ENCODE measurements around the gene GFY. TPM values are rescaled to one million over a fixed set of nuclear protein-coding genes. Genes with fewer than 3 reads are reported as not detected.
"Not testable (repeated sequence)": the region's sequence is repeated elsewhere in the genome, so short reads cannot be mapped to it uniquely, and the experiment has no call there.

GFY gene
- total RNA-seq, 1 donor from 2014 or later, result not detected

GRCh38 chr19:49438261-49438660, 13.1 kb downstream of the GFY start:
- intact Hi-C loops (cut with DNase I), result no loop called here
- ATAC-seq (ENCODE audit: poor library complexity), result no peak
- no peak for DNase-seq

GRCh38 chr19:49439836-49440235, 14.6 kb downstream of the GFY start:
- intact Hi-C loops (cut with DNase I), result loop anchor here (5.0 kb wide), 1 partner anchor 213 kb away; no protein-coding TSS in a partner anchor
- ATAC-seq (ENCODE audit: poor library complexity) (no peak), DNase-seq (no peak)

GRCh38 chr19:49440439-49441209, 15.4 kb downstream of the GFY start:
- intact Hi-C loops (cut with DNase I), result loop anchor here (5.0 kb wide), 1 partner anchor 213 kb away; no protein-coding TSS in a partner anchor
- DNase-seq, result no peak
- ATAC-seq (ENCODE audit: poor library complexity), result no peak

GRCh38 chr19:49441210-49441959, 16.2 kb downstream of the GFY start, which contains the start of gene SLC17A7:
TSS of gene SLC17A7 (minus strand) at chr19:49441527. CDS start at chr19:49441379, 148 bp downstream.
- intact Hi-C loops (cut with DNase I), result loop anchor here (5.0 kb wide), 1 partner anchor 214 kb away; no protein-coding TSS in a partner anchor
- ATAC-seq (ENCODE audit: poor library complexity), result peak; percentile 8
- DNase-seq, result peak; percentile 73

GRCh38 chr19:49441960-49442350, 16.8 kb downstream of the GFY start:
- DNase-seq, result no peak
- intact Hi-C loops (cut with DNase I), result loop anchor here (2.0 to 5.0 kb wide), 2 partner anchors 49 to 215 kb away; no protein-coding TSS in a partner anchor

GRCh38 chr19:49442354-49442753, 17.2 kb downstream of the GFY start:
- intact Hi-C loops (cut with DNase I), result loop anchor here (2.0 to 5.0 kb wide), 2 partner anchors 50 to 215 kb away; no protein-coding TSS in a partner anchor
- DNase-seq (peak; percentile 67), ATAC-seq (ENCODE audit: poor library complexity) (peak; percentile 3)

More at GRCh38 chr19:49441960-49442350, 16.8 kb downstream of the GFY start:
- no peak for ATAC-seq (ENCODE audit: poor library complexity)

GRCh38 chr19:49442771-49443365, 17.7 kb downstream of the GFY start:
- intact Hi-C loops (cut with DNase I), result loop anchor here (2.0 to 5.0 kb wide), 2 partner anchors 50 to 216 kb away; no protein-coding TSS in a partner anchor
- DNase-seq (peak; percentile 97), ATAC-seq (ENCODE audit: poor library complexity) (peak; percentile 82)

GRCh38 chr19:49443366-49444099, 18.3 kb downstream of the GFY start:
- DNase-seq (peak; percentile 97), ATAC-seq (ENCODE audit: poor library complexity) (peak; percentile 91)
- intact Hi-C loops (cut with DNase I), result loop anchor here (2.0 to 5.0 kb wide), 2 partner anchors 51 to 216 kb away; no protein-coding TSS in a partner anchor

GRCh38 chr19:49444100-49444700, 19.0 kb downstream of the GFY start:
- intact Hi-C loops (cut with DNase I), result loop anchor here (5.0 kb wide), 1 partner anchor 217 kb away; no protein-coding TSS in a partner anchor
- DNase-seq; ATAC-seq (ENCODE audit: poor library complexity): not testable (repeated sequence)

- DNase-seq (no peak), ATAC-seq (ENCODE audit: poor library complexity) (no peak)
- intact Hi-C loops (cut with DNase I), result no loop called here
Measured at GRCh38 chr19:49445997-49446396, 20.8 kb downstream of the GFY start.

GRCh38 chr19:49447485-49448431, 22.6 kb downstream of the GFY start:
- intact Hi-C loops (cut with DNase I), result no loop called here
- ATAC-seq (ENCODE audit: poor library complexity) (no peak), DNase-seq (peak; percentile 71)

GRCh38 chr19:49448432-49448786, 23.2 kb downstream of the GFY start:
- intact Hi-C loops (cut with DNase I), result no loop called here
- DNase-seq, result no peak
- no peak for ATAC-seq (ENCODE audit: poor library complexity)

GRCh38 chr19:49450405-49450804, 25.2 kb downstream of the GFY start:
- intact Hi-C loops (cut with DNase I), result no loop called here
- DNase-seq (no peak), ATAC-seq (ENCODE audit: poor library complexity) (no peak)

- ATAC-seq (ENCODE audit: poor library complexity) (peak; percentile 78), DNase-seq (peak; percentile 98)
- intact Hi-C loops (cut with DNase I), result no loop called here
Measured at GRCh38 chr19:49451430-49452181, 26.4 kb downstream of the GFY start, which contains the start of gene PIH1D1. TSS of gene PIH1D1 (minus strand) at chr19:49451814. CDS start at chr19:49451574, 240 bp downstream.

GRCh38 chr19:49453013-49453756, 28.0 kb downstream of the GFY start, which contains the start of gene ALDH16A1:
TSS of gene ALDH16A1 (plus strand) at chr19:49453225. CDS start at chr19:49453332, 107 bp downstream.
- peak; percentile 92 for ATAC-seq (ENCODE audit: poor library complexity)
- DNase-seq, result peak; percentile 99
- intact Hi-C loops (cut with DNase I), result no loop called here
